Common myeloid progenitor, CD34-positive (primary cell): ENCODE data around the gene RAI1.
A peak's percentile ranks its signal among the peaks of the same experiment; 100 is the strongest.

Source experiments
- CTCF ChIA-PET: fragments of 350-600 bp; sonication (Branson Sonifier 250); formaldehyde crosslinking; loops from one replicate; lab custom pipeline; 2021; ENCODE audit warnings: antibody characterized with exemption; lab: Charles Lee
- POLR2A ChIA-PET: fragments of 350-600 bp; sonication (Branson Sonifier 250); formaldehyde crosslinking; loops from one replicate; lab custom pipeline; 2021; ENCODE audit warnings: antibody characterized with exemption; lab: Charles Lee
- DNase-seq, 3 donors: peaks; one replicate each; pipeline versions ENCODE4 v3.0.0 to v3.0.0-alpha.2; 2013
- H3K27ac ChIP-seq, 2 experiments: 1 replicate in 1 of 2; 2 replicates in 1 of 2; pipeline ENCODE4 v1.7.0; 2013; ENCODE audit warnings: inconsistent platforms in 2 of 2, low read length in 2 of 2, mild to moderate bottlenecking in 2 of 2, low read depth in 1 of 2, moderate library complexity in 1 of 2; ENCODE audit not compliant: severe bottlenecking in 2 of 2, insufficient read depth in 1 of 2, poor library complexity in 1 of 2
- H3K27me3 ChIP-seq, 5 experiments: replicated peaks in 2 of 5; 1 replicate in 3 of 5; 2 replicates in 2 of 5; pipeline versions ENCODE4 v1.6.1 to v1.7.0; 2013; ENCODE audit warnings: low read length in 4 of 5, mild to moderate bottlenecking in 2 of 5, moderate library complexity in 2 of 5, inconsistent platforms in 1 of 5; ENCODE audit not compliant: insufficient read depth in 5 of 5, control insufficient read depth in 4 of 5
- H3K36me3 ChIP-seq, 4 experiments: 1 replicate in 2 of 4; 2 replicates in 2 of 4; pipeline versions ENCODE4 v1.6.1 to v1.7.0; 2013; ENCODE audit warnings: low read length in 3 of 4, control low read depth in 1 of 4, mild to moderate bottlenecking in 1 of 4; ENCODE audit not compliant: control insufficient read depth in 4 of 4, insufficient read depth in 4 of 4
- H3K4me1 ChIP-seq, 4 experiments: 1 replicate in 3 of 4; 2 replicates in 1 of 4; pipeline versions ENCODE4 v1.6.1 to v1.7.1; 2013; ENCODE audit warnings: low read length in 3 of 4, mild to moderate bottlenecking in 3 of 4, control low read depth in 1 of 4, inconsistent platforms in 1 of 4, moderate library complexity in 1 of 4; ENCODE audit not compliant: control insufficient read depth in 4 of 4, insufficient read depth in 4 of 4; ENCODE audit errors: control extremely low read depth in 1 of 4
- H3K4me3 ChIP-seq, 7 experiments: 1 replicate in 4 of 7; 2 replicates in 3 of 7; pipeline versions ENCODE4 v1.5.1 to v1.7.0; 2013; ENCODE audit warnings: mild to moderate bottlenecking in 7 of 7, low read length in 6 of 7, moderate library complexity in 6 of 7, inconsistent platforms in 2 of 7, low read depth in 2 of 7, control low read depth in 1 of 7; ENCODE audit not compliant: insufficient read depth in 4 of 7, control insufficient read depth in 1 of 7; ENCODE audit errors: extremely low read depth in 1 of 7
- H3K9me3 ChIP-seq, 5 experiments: 1 replicate in 4 of 5; 2 replicates in 1 of 5; pipeline versions ENCODE4 v1.6.1 to v1.7.1; 2013; ENCODE audit warnings: low read length in 4 of 5, mild to moderate bottlenecking in 2 of 5, inconsistent platforms in 1 of 5, low read depth in 1 of 5, moderate library complexity in 1 of 5; ENCODE audit not compliant: control insufficient read depth in 4 of 5, insufficient read depth in 2 of 5; ENCODE audit errors: control extremely low read depth in 1 of 5
- WGBS: methylation state at CpG from one replicate; pipeline ENCODE4 v1.1.5; 2013; ENCODE audit not compliant: insufficient coverage; 5-methylcytosine and 5-hydroxymethylcytosine counted together

RAI1 gene

GRCh38 chr17:17846645-17847044, 165.4 kb downstream of the RAI1 start:
- no peaks in the 10 kb centered on the region for H3K9me3 ChIP-seq
- no peaks in the 10 kb centered on the region for H3K36me3 ChIP-seq
- no peaks in the 10 kb centered on the region for H3K27me3 ChIP-seq
- H3K27ac ChIP-seq: no peak overlapping the region
- peak overlapping the region in 1 of 7 experiments; percentile 24 for H3K4me3 ChIP-seq
- CTCF ChIA-PET: interaction anchor here (1.0 to 5.7 kb wide), 4 partner anchors 8 to 40 kb away, joined by 3 to 39 read pairs (median 8); partner anchors contain the start of gene SREBF1
- 100% methylated on average over 8 of the region's 8 CpGs for WGBS
- peaks cover 0 to 71% (median 46%) of the 10 kb centered on the region in 4 experiments for H3K4me1 ChIP-seq
- DNase-seq: no peak
- POLR2A ChIA-PET: interaction anchor here (4.6 kb wide), 1 partner anchor 9 kb away, joined by 17 read pairs; the partner anchor contains the start of gene SREBF1

- ChIA-PET CTCF (interaction anchor here (0.8 to 5.7 kb wide), 5 partner anchors 8 to 39 kb away, joined by 4 to 39 read pairs (median 11); partner anchors contain the start of gene SREBF1), POLR2A (interaction anchor here (4.6 kb wide), 1 partner anchor 10 kb away, joined by 17 read pairs; the partner anchor contains the start of gene SREBF1)
- Histone ChIP-seq H3K4me1 (peaks cover 0 to 65% (median 46%) of the 10 kb centered on the region in 4 experiments), H3K27me3 (no peaks in the 10 kb centered on the region), H3K27ac (no peak overlapping the region), H3K4me3 (peak overlapping the region in 1 of 7 experiments; percentile 24), H3K36me3 (no peaks in the 10 kb centered on the region), H3K9me3 (no peaks in the 10 kb centered on the region)
- no peak for DNase-seq
- 69% methylated on average over 13 of the region's 17 CpGs for WGBS
These were observed 165.9 kb downstream of the RAI1 start for GRCh38 chr17:17847118-17847689.

DNA sequence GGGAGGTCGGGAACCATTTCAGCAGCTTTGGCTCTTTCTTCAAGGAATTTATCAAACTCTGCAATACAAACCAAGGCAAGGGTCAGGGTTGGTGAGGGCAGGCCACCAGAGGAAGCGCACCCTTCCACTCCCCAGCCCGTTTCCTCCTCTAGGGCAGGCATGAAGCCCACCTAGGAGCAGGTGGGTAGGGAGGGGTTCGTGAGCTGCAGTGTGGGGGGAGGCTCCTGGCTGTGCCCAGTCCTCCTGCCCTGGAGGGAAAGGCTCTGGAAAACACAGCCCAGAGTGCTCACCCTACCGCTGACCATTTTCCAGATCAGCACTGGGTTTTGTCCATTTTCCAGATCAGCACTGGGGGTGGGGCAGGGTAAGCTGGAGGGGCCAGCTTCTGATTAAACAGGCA, 166.5 kb downstream of the RAI1 start:
- CTCF ChIA-PET: interaction anchor here (0.8 to 5.7 kb wide), 8 partner anchors 9 to 39 kb away, joined by 3 to 39 read pairs (median 5); partner anchors contain the start of gene SREBF1
- Histone ChIP-seq H3K27me3 (no peaks in the 10 kb centered on the region), H3K36me3 (no peaks in the 10 kb centered on the region), H3K9me3 (no peaks in the 10 kb centered on the region), H3K4me1 (peaks cover 0 to 60% (median 46%) of the 10 kb centered on the region in 4 experiments), H3K27ac (no peak overlapping the region), H3K4me3 (no peak overlapping the region)
- DNase-seq: no peak
- 100% methylated on average over 1 of the region's 5 CpGs for WGBS
- POLR2A ChIA-PET: interaction anchor here (4.6 kb wide), 1 partner anchor 10 kb away, joined by 17 read pairs; the partner anchor contains the start of gene SREBF1

DNA sequence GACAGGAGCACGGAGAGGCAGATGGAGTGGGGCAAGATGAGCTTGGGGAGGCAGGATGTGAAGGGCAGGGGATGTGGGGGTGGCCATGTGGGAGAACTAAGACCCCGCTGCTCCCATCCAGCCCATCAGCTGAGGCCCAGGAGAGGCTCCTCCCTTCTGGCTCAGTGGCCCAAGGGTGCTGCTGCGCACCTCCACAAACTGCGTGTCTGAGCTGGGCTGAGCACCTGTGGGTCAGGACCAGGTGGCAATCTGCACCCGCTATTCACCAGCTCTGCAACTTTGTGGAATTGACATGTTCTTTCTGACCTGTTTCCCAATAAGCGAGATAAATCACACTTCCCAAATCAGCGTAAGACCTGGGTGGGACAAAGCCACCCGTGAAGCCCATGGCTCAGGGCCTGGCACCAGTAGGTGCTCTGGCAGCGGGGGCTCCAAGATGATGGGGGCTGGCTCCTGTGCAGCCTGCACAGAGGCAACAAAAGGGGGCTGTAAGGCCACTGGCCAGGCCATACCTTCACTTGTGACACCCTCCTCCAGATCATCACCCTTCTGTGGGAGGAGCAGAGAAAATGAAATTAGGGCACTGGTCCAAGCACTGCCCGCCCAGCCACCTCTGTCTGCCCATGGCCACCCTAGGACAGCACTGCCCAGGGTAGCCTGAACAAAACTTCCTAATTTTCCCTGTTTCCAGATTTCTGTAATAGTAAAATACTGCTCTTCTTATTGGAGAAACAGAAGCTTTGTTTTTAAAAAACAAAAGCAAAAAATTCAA, 167.2 kb downstream of the RAI1 start:
- 88% methylated on average over 8 of the region's 10 CpGs for WGBS
- CTCF ChIA-PET: interaction anchor here (1.0 to 5.7 kb wide), 13 partner anchors 10 to 62 kb away, joined by 3 to 39 read pairs (median 4); partner anchors contain the start of gene SREBF1
- Histone ChIP-seq H3K27me3 (no peaks in the 10 kb centered on the region), H3K9me3 (no peaks in the 10 kb centered on the region), H3K4me3 (peak overlapping the region in 2 of 7 experiments; percentile 1 to 48), H3K4me1 (peaks cover 0 to 55% (median 46%) of the 10 kb centered on the region in 4 experiments), H3K36me3 (no peaks in the 10 kb centered on the region), H3K27ac (no peak overlapping the region)
- DNase-seq: no peak
- POLR2A ChIA-PET: interaction anchor here (0.6 to 4.6 kb wide), 3 partner anchors 11 to 56 kb away, joined by 3 to 17 read pairs (median 3); partner anchors contain the start of gene SREBF1

DNA sequence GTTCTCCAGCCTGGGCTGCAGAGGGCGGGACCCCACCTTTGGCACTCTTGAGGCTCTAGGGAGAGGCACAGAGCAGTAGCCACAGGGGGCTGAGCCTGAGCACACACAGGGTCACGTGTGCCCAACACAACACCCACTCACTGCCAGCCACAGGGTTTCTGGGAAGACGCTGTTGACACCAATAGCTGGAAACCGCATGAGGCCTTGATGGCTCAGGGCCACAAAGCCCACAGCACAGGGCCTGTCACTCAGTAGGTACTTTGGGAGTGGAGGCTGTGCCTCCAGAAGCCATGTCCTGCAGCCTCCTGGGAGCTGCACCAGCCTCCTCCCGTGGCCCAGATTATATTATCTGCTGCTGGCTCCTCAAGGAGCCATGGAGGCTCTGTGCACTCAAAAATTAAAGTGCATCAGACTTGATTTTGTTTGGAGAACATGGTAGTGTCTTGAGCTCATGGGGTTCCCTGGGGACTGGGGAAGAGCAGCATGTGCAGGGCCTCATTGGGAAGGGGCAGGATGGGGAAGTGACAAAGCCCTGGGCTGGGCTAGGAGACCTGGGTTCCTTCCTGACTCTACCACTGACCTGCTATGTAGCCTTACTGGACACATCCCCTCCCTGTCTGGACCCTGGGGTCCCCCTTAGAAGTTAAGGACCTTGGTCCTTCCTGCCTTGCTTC, 168.0 kb downstream of the RAI1 start:
- ChIA-PET CTCF (interaction anchor here (1.0 to 5.7 kb wide), 13 partner anchors 8 to 61 kb away, joined by 3 to 39 read pairs (median 4); partner anchors contain the start of gene SREBF1), POLR2A (interaction anchor here (0.6 to 4.6 kb wide), 3 partner anchors 12 to 57 kb away, joined by 3 to 17 read pairs (median 3); partner anchors contain the start of gene SREBF1)
- H3K36me3 ChIP-seq: no peaks in the 10 kb centered on the region
- H3K4me1 ChIP-seq: peaks cover 0 to 55% (median 46%) of the 10 kb centered on the region in 4 experiments
- no peaks in the 10 kb centered on the region for H3K27me3 ChIP-seq
- 63% methylated on average over 3 of the region's 5 CpGs for WGBS
- peak overlapping the region in 1 of 2 experiments; percentile 51 for H3K27ac ChIP-seq
- peak; percentile 38 to 80 (median 79) for DNase-seq
- no peaks in the 10 kb centered on the region for H3K9me3 ChIP-seq
- peak overlapping the region in 2 of 7 experiments; percentile 12 to 48 for H3K4me3 ChIP-seq

GRCh38 chr17:17849845-17850373, 168.7 kb downstream of the RAI1 start:
- H3K4me1 ChIP-seq: peaks cover 0 to 56% (median 46%) of the 10 kb centered on the region in 4 experiments
- H3K9me3 ChIP-seq: no peaks in the 10 kb centered on the region
- H3K36me3 ChIP-seq: no peaks in the 10 kb centered on the region
- ChIA-PET POLR2A (interaction anchor here (4.6 kb wide), 1 partner anchor 13 kb away, joined by 17 read pairs; the partner anchor contains the start of gene SREBF1), CTCF (interaction anchor here (0.6 to 5.7 kb wide), 11 partner anchors 9 to 1419 kb away, joined by 3 to 39 read pairs (median 6); partner anchors contain the start of gene SREBF1)
- WGBS: 54% methylated on average over 2 of the region's 2 CpGs
- H3K27me3 ChIP-seq: no peaks in the 10 kb centered on the region
- DNase-seq: peak; percentile 56 to 85 (median 85)
- H3K27ac ChIP-seq: peak overlapping the region in 1 of 2 experiments; percentile 51
- peak overlapping the region in 1 of 7 experiments; percentile 33 for H3K4me3 ChIP-seq
